Activated CD4-positive, alpha-beta T cell treated with anti-CD3 and anti-CD28 coated beads, Interleukin-2, Interleukin-4, amounts not matched to agents 100 ng/mL and 50 ng/mL, durations not matched to agents 16 hours and 8 hours (primary cell): ENCODE data around the gene CBLC.

Experiments
- DNase-seq: peaks from one replicate; pipeline ENCODE4 v3.0.0-alpha.2; 2020; ENCODE audit warnings: low spot score

The CBLC gene

GRCh38 chr19:44799627-44800346, 22.1 kb downstream of the CBLC start:
- no peak for DNase-seq

DNA sequence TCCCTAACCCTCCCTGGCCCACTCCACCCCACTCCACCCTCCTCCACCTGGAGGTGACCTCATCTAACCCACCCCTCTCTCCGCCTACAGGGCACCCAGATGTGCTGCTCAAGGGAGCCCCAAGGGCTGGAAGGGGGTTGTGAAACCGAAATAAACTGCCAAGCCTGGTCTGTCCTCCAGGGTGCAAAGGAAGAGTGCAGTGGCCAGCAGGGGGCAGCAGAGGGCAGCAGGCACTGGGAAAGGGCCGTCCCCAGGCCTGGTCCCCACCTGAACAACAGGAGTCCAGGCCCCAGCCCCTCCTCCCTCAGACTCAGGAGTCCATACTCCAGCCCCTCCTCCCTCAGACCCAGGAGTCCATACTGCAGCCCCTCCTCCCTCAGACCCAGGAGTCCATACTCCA, 22.8 kb downstream of the CBLC start:
- DNase-seq, result peak; percentile 84

GRCh38 chr19:44803442-44804428, 26.0 kb downstream of the CBLC start:
- no peak for DNase-seq

DNA sequence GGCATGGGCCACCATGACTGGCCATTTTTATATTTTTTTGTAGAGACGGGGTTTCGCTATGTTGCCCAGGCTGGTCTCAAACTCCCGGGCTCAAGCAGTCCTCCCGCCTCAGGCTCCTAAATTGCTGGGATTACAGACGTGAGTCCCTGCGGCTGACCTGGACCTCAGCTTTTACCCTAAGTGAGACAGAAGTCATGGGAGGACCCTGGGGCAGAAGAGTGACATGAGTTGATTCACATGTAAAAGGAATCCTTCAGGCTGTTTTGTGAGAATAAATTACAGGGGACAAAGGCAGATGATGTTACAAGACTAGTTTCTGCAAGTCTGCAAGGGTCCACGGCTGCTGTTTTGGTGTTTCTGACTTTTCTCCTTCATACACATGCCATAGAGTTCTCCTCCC, 28.6 kb downstream of the CBLC start:
- no peak for DNase-seq

GRCh38 chr19:44807162-44807561, 29.5 kb downstream of the CBLC start:
- DNase-seq, result no peak

GRCh38 chr19:44807652-44808462, 30.2 kb downstream of the CBLC start:
- DNase-seq, result no peak

- DNase-seq, result no peak
Observed at GRCh38 chr19:44808463-44809371, 31.0 kb downstream of the CBLC start, which contains the start of gene BCAM. BCAM (plus strand) TSS chr19:44809103; CDS start chr19:44809125, 22 bp downstream.

GRCh38 chr19:44809577-44810233, 32.0 kb downstream of the CBLC start:
- DNase-seq, result no peak

- DNase-seq, result no peak
Observed at GRCh38 chr19:44810234-44811121, 32.8 kb downstream of the CBLC start.

DNA sequence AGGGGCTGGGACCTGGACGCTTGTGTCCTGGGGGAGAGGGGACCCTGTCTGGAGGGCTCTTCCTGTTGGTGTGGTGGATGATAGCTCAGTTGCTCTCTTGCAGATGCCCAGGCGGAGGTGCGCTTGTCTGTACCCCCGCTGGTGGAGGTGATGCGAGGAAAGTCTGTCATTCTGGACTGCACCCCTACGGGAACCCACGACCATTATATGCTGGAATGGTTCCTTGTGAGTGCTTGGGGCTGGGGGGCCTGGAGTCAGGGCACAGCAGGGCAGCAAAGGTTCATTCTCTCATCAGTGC, 33.4 kb downstream of the CBLC start:
- DNase-seq, result no peak

DNA sequence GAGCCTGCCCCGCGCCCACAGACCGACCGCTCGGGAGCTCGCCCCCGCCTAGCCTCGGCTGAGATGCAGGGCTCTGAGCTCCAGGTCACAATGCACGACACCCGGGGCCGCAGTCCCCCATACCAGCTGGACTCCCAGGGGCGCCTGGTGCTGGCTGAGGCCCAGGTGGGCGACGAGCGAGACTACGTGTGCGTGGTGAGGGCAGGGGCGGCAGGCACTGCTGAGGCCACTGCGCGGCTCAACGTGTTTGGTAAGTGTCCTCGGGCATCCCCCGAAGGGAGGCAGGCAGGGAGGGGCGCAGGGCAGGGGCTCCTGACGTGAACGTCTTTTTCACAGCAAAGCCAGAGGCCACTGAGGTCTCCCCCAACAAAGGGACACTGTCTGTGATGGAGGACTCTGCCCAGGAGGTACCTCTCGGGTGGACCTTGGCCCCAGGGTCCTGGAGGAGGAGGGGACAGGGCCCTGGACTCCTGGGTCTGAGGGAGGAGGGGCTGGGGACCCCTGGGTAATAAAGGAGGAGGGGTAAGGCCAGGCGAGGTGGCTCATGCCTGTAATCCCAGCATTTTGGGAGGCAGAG, 34.5 kb downstream of the CBLC start:
- DNase-seq, result no peak

GRCh38 chr19:44813070-44813840, 35.6 kb downstream of the CBLC start:
- DNase-seq, result no peak

DNA sequence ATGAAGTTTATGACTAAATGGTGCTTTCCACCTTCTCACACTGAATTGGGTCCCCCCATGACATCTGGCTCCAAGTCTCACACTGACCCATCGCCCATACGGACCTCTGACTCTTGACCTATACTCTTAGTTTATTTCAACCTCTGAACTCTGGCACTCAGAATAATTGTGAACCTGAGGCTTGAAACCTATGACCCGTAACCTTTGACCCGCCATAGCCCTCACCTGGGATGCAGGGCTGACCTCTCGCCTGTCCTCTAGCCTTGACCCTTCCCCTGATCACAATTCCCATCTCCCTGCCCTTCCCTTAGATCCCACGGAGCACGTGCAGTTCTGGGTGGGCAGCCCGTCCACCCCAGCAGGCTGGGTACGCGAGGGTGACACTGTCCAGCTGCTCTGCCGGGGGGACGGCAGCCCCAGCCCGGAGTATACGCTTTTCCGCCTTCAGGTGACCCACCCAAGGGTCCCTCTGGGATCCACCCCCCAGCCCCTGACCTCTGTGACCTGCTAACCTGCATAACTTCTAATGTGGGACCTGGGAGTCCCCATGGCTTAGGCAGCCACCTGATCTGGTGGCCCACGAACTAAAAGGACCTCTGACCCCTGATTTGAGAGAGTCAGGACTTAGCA, 36.3 kb downstream of the CBLC start:
- no peak for DNase-seq

DNA sequence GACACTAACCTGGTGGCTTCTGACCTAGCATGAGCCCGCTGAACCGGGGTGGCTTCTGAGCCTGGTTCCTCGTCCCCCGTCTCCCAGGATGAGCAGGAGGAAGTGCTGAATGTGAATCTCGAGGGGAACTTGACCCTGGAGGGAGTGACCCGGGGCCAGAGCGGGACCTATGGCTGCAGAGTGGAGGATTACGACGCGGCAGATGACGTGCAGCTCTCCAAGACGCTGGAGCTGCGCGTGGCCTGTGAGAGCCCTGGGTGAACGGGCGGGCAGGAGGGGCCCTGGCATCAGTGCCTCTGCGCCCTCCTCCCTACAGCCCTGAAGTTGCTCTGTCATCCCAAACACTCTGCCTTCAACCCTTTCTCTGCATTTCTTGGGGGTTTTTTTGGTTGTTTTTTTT, 36.8 kb downstream of the CBLC start:
- DNase-seq, result no peak

DNA sequence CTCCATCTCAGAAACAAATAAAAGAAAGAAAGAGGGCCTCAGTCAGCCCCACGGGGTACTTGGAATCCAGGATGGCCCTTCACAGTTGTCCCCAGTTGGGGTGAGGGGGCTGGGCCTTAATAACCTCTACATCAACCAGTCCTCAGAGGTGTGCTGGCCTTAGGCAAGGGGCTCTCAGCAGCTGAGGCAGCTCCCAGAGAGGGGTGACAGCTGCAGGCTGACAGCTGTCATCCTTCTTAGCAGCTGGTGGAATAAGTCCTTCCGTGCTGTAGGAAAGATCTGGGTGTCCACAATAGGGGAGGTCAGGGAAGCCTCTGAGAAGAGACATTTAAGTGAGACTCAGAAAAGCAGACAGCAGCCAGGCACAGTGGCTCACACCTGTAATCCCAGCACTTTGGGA, 38.6 kb downstream of the CBLC start:
- DNase-seq, result no peak

GRCh38 chr19:44817725-44818465, 40.2 kb downstream of the CBLC start:
- DNase-seq, result no peak

DNA sequence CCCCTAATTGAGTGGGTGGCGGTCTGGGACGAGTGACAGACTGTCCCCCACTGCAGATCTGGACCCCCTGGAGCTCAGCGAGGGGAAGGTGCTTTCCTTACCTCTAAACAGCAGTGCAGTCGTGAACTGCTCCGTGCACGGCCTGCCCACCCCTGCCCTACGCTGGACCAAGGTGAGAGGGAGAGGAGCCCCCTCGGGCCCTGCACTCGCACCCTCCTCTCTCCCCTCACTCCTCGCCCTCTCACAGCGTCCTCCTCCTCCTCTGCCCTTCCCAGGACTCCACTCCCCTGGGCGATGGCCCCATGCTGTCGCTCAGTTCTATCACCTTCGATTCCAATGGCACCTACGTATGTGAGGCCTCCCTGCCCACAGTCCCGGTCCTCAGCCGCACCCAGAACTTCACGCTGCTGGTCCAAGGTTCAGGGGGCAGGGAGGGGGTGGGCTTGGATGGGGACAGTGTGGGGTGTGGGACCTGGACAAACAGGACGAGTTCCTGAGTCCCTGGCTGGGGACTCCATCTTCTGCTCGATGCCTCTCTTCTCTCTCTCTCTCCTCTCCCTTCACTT, 40.9 kb downstream of the CBLC start:
- no peak for DNase-seq
